Transverse colon (tissue), 4 donors: ENCODE results near the gene DTNBP1. TPM values are rescaled to one million over a fixed set of nuclear protein-coding genes. Genes with fewer than 3 reads are reported as not detected.
A peak's percentile ranks its signal among the peaks of the same experiment; 100 is the strongest.

Experiments used
- DNase-seq: peaks from one replicate; pipeline ENCODE4 v3.0.0-alpha.2; 2019
- H3K27ac ChIP-seq, 4 donors: fragments of 200-600 bp; sonication (generic); 2 replicates each; pipeline ENCODE4 v1.5.1; 2016 to 2018; ENCODE audit warnings: inconsistent platforms in 4 of 4
- H3K27me3 ChIP-seq: fragments of 200-600 bp; sonication (generic); 2 replicates; pipeline ENCODE4 v1.5.1; 2017; ENCODE audit warnings: inconsistent platforms
- H3K36me3 ChIP-seq, 4 donors: fragments of 200-600 bp; sonication (generic); 2 replicates each; pipeline ENCODE4 v1.5.1; 2017 to 2019; ENCODE audit warnings: inconsistent platforms in 4 of 4
- H3K4me1 ChIP-seq, 4 donors: fragments of 200-600 bp; sonication (generic); 2 replicates each; pipeline ENCODE4 v1.5.1; 2017 to 2020; ENCODE audit warnings: inconsistent platforms in 4 of 4
- H3K4me3 ChIP-seq, 4 donors: fragments of 200-600 bp; sonication (generic); 1 replicate in 1 of 4; 2 replicates in 3 of 4; pipeline versions ENCODE4 v1.5.1 to v1.6.1; 2017 to 2019; ENCODE audit warnings: inconsistent platforms in 4 of 4
- H3K9me3 ChIP-seq, 2 donors: fragments of 200-600 bp; sonication (generic); 2 replicates each; pipeline ENCODE4 v1.5.1; 2017 to 2019; ENCODE audit warnings: inconsistent platforms in 2 of 2
- CTCF ChIP-seq, 5 experiments: fragments of 200-600 bp in 3 of 5; fragments of 450-650 bp in 2 of 5; sonication (generic) in 3 of 5; IDR thresholded peaks; 1 replicate in 2 of 5; 2 replicates in 3 of 5; pipeline ENCODE4 v1.5.1; 2016 to 2017; ENCODE audit warnings: antibody characterized with exemption in 5 of 5, inconsistent platforms in 3 of 5, mild to moderate bottlenecking in 2 of 5, moderate library complexity in 1 of 5
- EP300 ChIP-seq: sonication (generic); formaldehyde crosslinking; IDR thresholded peaks from one replicate; pipeline ENCODE4 v1.6.1; 2017; ENCODE audit warnings: antibody characterized with exemption, low read depth
- POLR2A ChIP-seq: fragments of 450-650 bp; IDR thresholded peaks from one replicate; pipeline ENCODE4 v1.6.1; 2016; ENCODE audit warnings: antibody characterized with exemption, mild to moderate bottlenecking, moderate library complexity
- POLR2AphosphoS5 ChIP-seq, 3 donors: sonication (generic); formaldehyde crosslinking; IDR thresholded peaks; one replicate each; pipeline ENCODE4 v1.6.1; 2016; ENCODE audit warnings: antibody characterized with exemption in 3 of 3
- WGBS, 2 donors: methylation state at CpG; one replicate each; pipeline ENCODE4 v1.1.5; 2018; ENCODE audit warnings: low coverage in 1 of 2; 5-methylcytosine and 5-hydroxymethylcytosine counted together
- in situ Hi-C, 4 donors: fragments of 200-750 bp; cut with MboI; loops; one replicate each; pipeline versions ENCODE4 v1.15.0 to v1.15.1; 2017; ENCODE audit warnings: low sequenced_read_pairs in 3 of 4, low pct_ligation_motif_present in 1 of 4, low pct_unique_long_range_greater_than_20kb in 1 of 4
- intact Hi-C: fragments of 100-400 bp; cut with DNase I; formaldehyde crosslinking; loops from one replicate; pipeline ENCODE4 v1.15.1; 2023; ENCODE audit warnings: low total_unique reads
- total RNA-seq, 4 donors: library from RNA; depleted of rRNA; stranded (reverse); fragments of >200 nt; gene quantifications; one replicate each; pipeline ENCODE4 v1.1.0, GENCODE V29; 2016

Gene DTNBP1
- total RNA-seq, 4 donors from 2014 or later: 6.0 to 20.3 (median 16.0) TPM

- in situ Hi-C loops: no loop called here
- no peak overlapping the region for H3K4me3 ChIP-seq
- peaks cover 0 to under 1% (median 0%) of the 10 kb centered on the region in 4 donors for H3K36me3 ChIP-seq
- TF ChIP-seq POLR2AphosphoS5 (IDR thresholded peaks at IDR 0.05) (no peak), POLR2A (no peak), EP300 (no peak), CTCF (IDR thresholded peaks at IDR 0.05) (no peak)
- no peak for DNase-seq
- H3K9me3 ChIP-seq: no peaks in the 10 kb centered on the region
- H3K27me3 ChIP-seq: no peaks in the 10 kb centered on the region
- intact Hi-C loops: no loop called here
- H3K4me1 ChIP-seq: peaks cover 0 to 18% (median 0%) of the 10 kb centered on the region in 4 donors
- 33 to 58% methylated on average over 1 to 2 of the region's 2 CpGs for WGBS, 2 donors
- H3K27ac ChIP-seq: no peak overlapping the region
Observed at GRCh38 chr6:15631432-15631831, 31.4 kb downstream of the DTNBP1 start.

GRCh38 chr6:15630202-15630601 lies 32.6 kb downstream of the DTNBP1 start:
- in situ Hi-C loops (no loop called here), intact Hi-C loops (no loop called here)
- 83 to 86% methylated on average over 1 of the region's 1 CpG for WGBS, 2 donors
- Histone ChIP-seq H3K9me3 (no peaks in the 10 kb centered on the region), H3K36me3 (no peaks in the 10 kb centered on the region), H3K4me1 (peaks cover 0 to 18% (median 0%) of the 10 kb centered on the region in 4 donors), H3K27me3 (no peaks in the 10 kb centered on the region), H3K27ac (no peak overlapping the region), H3K4me3 (no peak overlapping the region)
- DNase-seq: no peak
- no peak for TF ChIP-seq EP300
- TF ChIP-seq CTCF (IDR thresholded peaks at IDR 0.05): no peak
- no peak for TF ChIP-seq POLR2A
- TF ChIP-seq POLR2AphosphoS5 (IDR thresholded peaks at IDR 0.05): no peak

GRCh38 chr6:15629487-15629886 lies 33.3 kb downstream of the DTNBP1 start:
- TF ChIP-seq EP300: no peak
- no peak for TF ChIP-seq POLR2AphosphoS5 (IDR thresholded peaks at IDR 0.05)
- TF ChIP-seq CTCF (IDR thresholded peaks at IDR 0.05): no peak
- TF ChIP-seq POLR2A: no peak
- Histone ChIP-seq H3K4me3 (no peak overlapping the region), H3K36me3 (no peaks in the 10 kb centered on the region), H3K9me3 (no peaks in the 10 kb centered on the region), H3K4me1 (peaks cover 0 to 18% (median 0%) of the 10 kb centered on the region in 4 donors), H3K27me3 (no peaks in the 10 kb centered on the region), H3K27ac (no peak overlapping the region)
- intact Hi-C loops (loop anchor here (10.0 kb wide), 1 partner anchor 125 kb away; no protein-coding TSS in a partner anchor), in situ Hi-C loops (no loop called here)
- DNase-seq: no peak

- Histone ChIP-seq H3K27ac (peak overlapping the region in 3 of 4 donors; percentile 14 to 33 (median 26)), H3K4me3 (no peak overlapping the region), H3K9me3 (no peaks in the 10 kb centered on the region), H3K36me3 (no peaks in the 10 kb centered on the region), H3K27me3 (no peaks in the 10 kb centered on the region), H3K4me1 (peaks cover 0 to 18% (median 0%) of the 10 kb centered on the region in 4 donors)
- in situ Hi-C loops: no loop called here
- no peak for DNase-seq
- intact Hi-C loops: loop anchor here (10.0 kb wide), 1 partner anchor 124 kb away; no protein-coding TSS in a partner anchor
- TF ChIP-seq POLR2AphosphoS5 (IDR thresholded peaks at IDR 0.05): no peak
- no peak for TF ChIP-seq POLR2A
- no peak for TF ChIP-seq EP300
- no peak for TF ChIP-seq CTCF (IDR thresholded peaks at IDR 0.05)
- WGBS, 2 donors: 72 to 76% methylated on average over 4 to 7 of the region's 7 CpGs
Observed at GRCh38 chr6:15628499-15629131, 34.2 kb downstream of the DTNBP1 start.
